ENCODE measurements around the gene CTSW. TPM values are rescaled to one million over a fixed set of nuclear protein-coding genes. Genes with fewer than 3 reads are reported as not detected.
"Not testable (repeated sequence)": the region's sequence is repeated elsewhere in the genome, so short reads cannot be mapped to it uniquely, and the experiment has no call there.

The CTSW gene
- total RNA-seq, 1 donor from 2014 or later = not detected

- Mint-ChIP-seq H3K9me3 (ENCODE audit: low read depth) (no peaks in the 10 kb centered on the region), H3K4me1 (ENCODE audit: low read depth) (peaks cover 34% of the 10 kb centered on the region), H3K27ac (no peak overlapping the region), H3K4me3 (ENCODE audit: low read depth) (peak overlapping the region; percentile 63), H3K27me3 (peaks cover 33% of the 10 kb centered on the region), H3K36me3 (ENCODE audit: insufficient read depth) (peaks cover 1% of the 10 kb centered on the region)
- no peak for DNase-seq (ENCODE audit: low spot score, unreplicated experiment)
- TF ChIP-seq CTCF (IDR thresholded peaks at IDR 0.05; ENCODE audit: unreplicated experiment) = no peak
Observed at GRCh38 chr11:65891219-65892136, 11.8 kb downstream of the CTSW start.

- peaks cover 27% of the 10 kb centered on the region for H3K4me1 Mint-ChIP-seq (ENCODE audit: low read depth)
- H3K36me3 Mint-ChIP-seq (ENCODE audit: insufficient read depth) = not testable (repeated sequence)
Observed at GRCh38 chr11:65892137-65892540, 12.5 kb downstream of the CTSW start.

GRCh38 chr11:65892661-65893317, 13.2 kb downstream of the CTSW start:
- Mint-ChIP-seq H3K4me1 (ENCODE audit: low read depth) (peaks cover 22% of the 10 kb centered on the region), H3K27ac (no peak overlapping the region), H3K9me3 (ENCODE audit: low read depth) (no peaks in the 10 kb centered on the region), H3K36me3 (ENCODE audit: insufficient read depth) (no peaks in the 10 kb centered on the region), H3K4me3 (ENCODE audit: low read depth) (peak overlapping the region; percentile 47), H3K27me3 (peaks cover 46% of the 10 kb centered on the region)
- no peak for TF ChIP-seq CTCF (IDR thresholded peaks at IDR 0.05; ENCODE audit: unreplicated experiment)
- no peak for DNase-seq (ENCODE audit: low spot score, unreplicated experiment)

More at GRCh38 chr11:65892137-65892540, 12.5 kb downstream of the CTSW start:
- not testable (repeated sequence) for H3K9me3 Mint-ChIP-seq (ENCODE audit: low read depth); H3K27ac Mint-ChIP-seq; DNase-seq (ENCODE audit: low spot score, unreplicated experiment)
- Mint-ChIP-seq H3K4me3 (ENCODE audit: low read depth) (peak overlapping the region; percentile 47), H3K27me3 (peaks cover 40% of the 10 kb centered on the region)

GRCh38 chr11:65894034-65894591, 14.5 kb downstream of the CTSW start:
- Mint-ChIP-seq H3K27me3 (peaks cover 54% of the 10 kb centered on the region), H3K4me3 (ENCODE audit: low read depth) (no peak overlapping the region), H3K27ac (peak overlapping the region; percentile 74), H3K36me3 (ENCODE audit: insufficient read depth) (no peaks in the 10 kb centered on the region), H3K4me1 (ENCODE audit: low read depth) (peaks cover 17% of the 10 kb centered on the region), H3K9me3 (ENCODE audit: low read depth) (no peaks in the 10 kb centered on the region)
- DNase-seq (ENCODE audit: low spot score, unreplicated experiment) = no peak
- TF ChIP-seq CTCF (IDR thresholded peaks at IDR 0.05; ENCODE audit: unreplicated experiment) = no peak

GRCh38 chr11:65895482-65895981, 15.9 kb downstream of the CTSW start:
- Mint-ChIP-seq H3K27ac (no peak overlapping the region), H3K27me3 (peaks cover 51% of the 10 kb centered on the region), H3K9me3 (ENCODE audit: low read depth) (no peaks in the 10 kb centered on the region), H3K36me3 (ENCODE audit: insufficient read depth) (no peaks in the 10 kb centered on the region), H3K4me1 (ENCODE audit: low read depth) (peaks cover 6% of the 10 kb centered on the region), H3K4me3 (ENCODE audit: low read depth) (no peak overlapping the region)
- no peak for DNase-seq (ENCODE audit: low spot score, unreplicated experiment)
- no peak for TF ChIP-seq CTCF (IDR thresholded peaks at IDR 0.05; ENCODE audit: unreplicated experiment)
